DMS 273 (cell line): Measurements from ENCODE around the gene SLC25A4.
"Not testable (repeated sequence)": the region's sequence is repeated elsewhere in the genome, so short reads cannot be mapped to it uniquely, and the experiment has no call there.

Experiments
- DNase-seq: peaks from one replicate; lab custom pipeline; 2025; ENCODE audit not compliant: unreplicated experiment; lab: John Stamatoyannopoulos, UW

SLC25A4 gene

DNA sequence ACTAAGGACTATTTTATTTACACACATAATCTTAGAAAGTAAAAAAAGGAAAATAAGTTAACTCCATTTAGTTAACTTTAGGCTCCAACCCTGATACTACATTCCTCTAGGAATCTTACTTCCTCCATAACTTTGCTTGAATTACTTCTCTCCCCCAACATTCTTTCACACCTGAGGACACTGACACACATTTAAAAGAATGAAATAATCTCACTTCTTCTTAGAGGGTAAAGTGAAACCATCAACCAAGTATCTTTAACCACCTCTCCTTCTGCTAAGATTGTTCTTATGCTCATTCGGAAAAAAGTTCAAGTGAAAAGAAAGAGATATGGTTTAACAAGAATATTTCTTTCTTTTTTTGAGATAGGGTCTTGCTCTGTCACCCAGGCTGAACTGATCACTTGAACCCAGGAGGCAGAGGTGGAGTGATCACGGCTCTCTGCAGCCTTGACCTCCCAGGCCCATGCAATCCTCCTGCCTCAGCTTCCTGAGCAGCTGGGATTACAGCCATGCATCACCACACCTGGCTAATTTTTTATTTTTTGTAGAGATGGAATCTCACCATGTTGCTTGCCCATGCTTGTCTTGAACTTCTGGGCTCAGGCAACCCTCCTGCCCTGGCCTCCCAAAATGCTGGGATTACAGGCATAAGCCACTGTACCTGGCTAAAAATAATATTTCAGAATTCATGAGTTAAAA is 28.5 kb downstream of the SLC25A4 start:
- no peak for DNase-seq

DNA sequence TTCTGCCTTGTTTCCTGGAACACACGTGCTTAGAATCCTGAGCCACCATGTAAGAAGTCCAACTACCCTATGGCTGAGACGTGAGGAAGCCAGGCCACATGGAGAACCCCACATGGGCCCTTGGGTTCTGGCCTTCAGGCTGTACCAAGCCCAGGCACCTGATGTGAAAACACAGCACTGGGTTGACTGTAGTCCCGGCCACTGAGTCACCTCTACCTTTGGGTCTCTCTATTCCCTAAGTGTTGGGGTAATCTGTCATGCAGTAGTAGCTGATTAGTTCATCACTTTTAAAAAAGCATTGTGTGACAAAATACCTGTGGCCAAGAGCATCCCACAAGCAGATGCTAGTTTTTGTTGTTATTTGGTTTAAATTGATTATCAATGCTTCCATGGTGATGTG is 36.4 kb downstream of the SLC25A4 start:
- DNase-seq = no peak

DNA sequence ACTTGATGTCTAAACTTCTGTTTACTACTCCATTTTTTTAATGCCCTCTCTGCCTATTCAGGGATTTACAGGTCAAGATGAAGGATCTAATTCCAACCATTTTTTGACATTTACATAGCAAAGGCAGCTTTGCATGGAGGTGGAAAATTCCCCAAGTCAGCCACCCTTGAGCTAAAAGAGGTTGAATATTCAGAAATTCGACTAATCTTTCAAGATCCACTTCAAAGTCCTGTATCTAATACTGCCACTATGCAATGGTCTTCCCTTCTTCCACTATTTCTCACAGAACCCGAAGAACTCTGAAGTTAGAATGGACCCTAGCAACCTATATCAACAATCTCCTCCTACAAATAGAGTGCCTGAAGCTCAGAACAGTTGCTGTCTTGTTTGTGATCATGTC is 39.2 kb downstream of the SLC25A4 start:
- DNase-seq = no peak

DNA sequence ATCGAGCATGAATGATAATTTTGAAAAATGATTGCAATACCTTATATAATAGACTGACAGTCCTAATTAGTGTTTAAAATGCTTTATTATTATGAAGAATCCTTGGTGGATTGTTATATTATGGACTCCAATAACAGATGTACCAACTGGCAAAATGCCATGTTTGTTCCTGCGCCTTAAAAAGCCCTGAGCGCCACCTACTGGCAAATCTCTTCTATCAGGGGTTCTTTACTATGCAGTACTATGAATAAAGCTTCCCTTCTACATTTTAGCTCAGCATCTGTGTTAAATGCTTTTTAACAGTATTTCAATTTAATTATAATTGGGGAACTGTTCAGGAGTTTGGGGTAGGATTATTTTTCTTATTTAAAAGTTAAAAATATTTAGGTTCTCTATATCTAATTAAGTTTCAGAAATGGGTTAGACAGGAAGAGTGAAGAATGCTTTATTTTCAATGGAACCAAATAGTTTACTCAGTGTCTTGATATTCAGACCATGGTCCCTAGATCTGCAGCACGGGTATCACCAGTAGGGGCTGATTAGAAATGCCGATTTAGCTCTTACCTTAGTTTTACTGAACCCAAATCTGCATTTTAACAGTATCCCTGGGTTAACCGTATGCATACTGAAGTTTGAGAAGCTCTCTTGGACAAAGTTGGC is 40.7 kb downstream of the SLC25A4 start:
- DNase-seq = peak; percentile 94

DNA sequence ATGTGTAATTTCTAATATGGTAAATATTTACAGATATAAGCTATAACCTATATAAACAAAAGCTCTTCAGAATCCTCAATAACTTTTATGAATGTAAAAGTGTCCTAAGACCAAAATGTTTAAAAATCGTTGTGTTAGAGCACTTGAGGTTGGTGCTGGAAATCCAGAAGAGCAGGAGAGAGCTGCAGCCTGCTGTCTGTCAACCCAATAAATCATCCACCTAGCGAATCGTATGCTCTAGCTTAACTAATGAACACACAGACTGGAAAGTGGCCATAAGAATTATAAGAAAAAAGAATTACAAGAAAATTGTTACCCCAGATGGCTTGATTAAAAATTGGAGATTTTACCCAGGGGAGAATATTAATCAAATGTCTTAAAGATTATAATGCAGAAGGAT is 43.7 kb downstream of the SLC25A4 start:
- no peak for DNase-seq

DNA sequence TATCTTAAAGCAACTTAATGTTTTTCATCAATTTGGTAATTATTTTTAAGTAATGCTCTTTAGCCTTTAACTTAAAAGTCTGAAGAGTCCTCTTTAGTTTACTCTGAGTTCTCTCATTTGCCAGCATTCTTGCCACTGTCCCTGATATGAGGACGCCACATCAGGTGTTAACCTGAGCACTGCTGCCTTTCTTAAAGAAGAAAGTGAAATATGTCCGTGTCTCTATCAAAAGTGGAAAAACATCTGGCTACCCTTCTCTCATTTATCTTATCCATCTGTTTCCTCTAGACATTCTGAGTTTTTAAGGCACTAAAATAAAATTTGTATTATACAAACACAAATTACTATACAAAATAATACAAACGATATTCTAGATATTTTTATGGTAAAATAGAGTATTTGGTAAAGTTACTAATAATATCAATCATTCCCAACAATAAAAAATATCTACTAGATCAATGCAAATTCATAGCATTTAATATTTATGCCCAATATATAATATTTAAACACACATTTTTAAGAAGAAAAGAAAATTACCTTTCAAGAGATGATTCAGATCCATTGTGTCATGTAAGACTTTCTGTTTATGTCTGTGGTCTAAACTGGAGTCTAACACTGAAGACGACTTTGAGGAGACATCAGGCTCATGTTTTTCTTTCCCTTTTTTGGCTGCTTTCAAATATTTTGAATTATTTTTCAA is 46.7 kb downstream of the SLC25A4 start:
- no peak for DNase-seq

DNA sequence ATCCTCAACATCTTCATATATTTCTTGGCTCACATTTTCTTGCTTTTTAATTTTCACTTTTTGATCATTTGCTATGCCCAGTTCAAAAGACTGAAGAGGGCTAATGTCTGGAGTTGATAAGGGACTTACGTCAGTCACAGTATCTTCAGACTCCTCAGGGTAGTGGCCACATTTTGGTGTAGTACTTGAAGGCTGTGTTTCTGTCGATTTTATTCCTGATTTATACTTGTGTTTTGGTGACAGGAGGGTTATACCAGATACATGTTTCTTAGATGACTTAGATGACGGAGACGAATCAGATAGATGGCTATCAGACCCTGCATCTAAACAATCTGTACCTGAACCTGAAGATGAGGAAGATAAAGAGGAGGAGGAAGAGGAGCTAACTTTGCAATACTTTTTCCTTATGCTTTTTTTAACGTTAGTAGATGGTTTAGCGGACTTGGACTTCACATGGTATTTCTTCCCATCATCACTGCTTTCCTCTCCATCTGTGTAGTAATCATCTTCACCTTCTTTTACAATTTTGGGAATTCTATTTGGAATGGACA is 47.3 kb downstream of the SLC25A4 start:
- no peak for DNase-seq

DNA sequence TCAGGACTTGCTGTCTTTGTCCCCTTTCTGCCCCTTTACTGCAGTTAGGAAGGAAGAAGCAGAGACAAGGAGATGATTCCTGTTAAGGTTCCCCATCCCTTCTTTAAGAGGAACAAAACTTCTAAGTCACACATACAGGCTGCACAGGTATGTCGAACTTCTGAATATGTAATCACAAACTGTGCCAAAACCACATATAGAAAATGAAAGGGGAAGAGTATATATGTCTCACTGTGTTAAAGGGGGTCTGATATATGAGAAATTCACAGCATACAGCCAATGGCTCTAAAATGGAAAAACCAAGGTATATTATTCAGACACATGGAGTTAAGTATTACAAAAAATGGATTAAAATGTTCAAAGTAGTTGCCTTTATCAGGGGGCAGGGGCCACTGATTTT is 49.0 kb downstream of the SLC25A4 start:
- DNase-seq = no peak

DNA sequence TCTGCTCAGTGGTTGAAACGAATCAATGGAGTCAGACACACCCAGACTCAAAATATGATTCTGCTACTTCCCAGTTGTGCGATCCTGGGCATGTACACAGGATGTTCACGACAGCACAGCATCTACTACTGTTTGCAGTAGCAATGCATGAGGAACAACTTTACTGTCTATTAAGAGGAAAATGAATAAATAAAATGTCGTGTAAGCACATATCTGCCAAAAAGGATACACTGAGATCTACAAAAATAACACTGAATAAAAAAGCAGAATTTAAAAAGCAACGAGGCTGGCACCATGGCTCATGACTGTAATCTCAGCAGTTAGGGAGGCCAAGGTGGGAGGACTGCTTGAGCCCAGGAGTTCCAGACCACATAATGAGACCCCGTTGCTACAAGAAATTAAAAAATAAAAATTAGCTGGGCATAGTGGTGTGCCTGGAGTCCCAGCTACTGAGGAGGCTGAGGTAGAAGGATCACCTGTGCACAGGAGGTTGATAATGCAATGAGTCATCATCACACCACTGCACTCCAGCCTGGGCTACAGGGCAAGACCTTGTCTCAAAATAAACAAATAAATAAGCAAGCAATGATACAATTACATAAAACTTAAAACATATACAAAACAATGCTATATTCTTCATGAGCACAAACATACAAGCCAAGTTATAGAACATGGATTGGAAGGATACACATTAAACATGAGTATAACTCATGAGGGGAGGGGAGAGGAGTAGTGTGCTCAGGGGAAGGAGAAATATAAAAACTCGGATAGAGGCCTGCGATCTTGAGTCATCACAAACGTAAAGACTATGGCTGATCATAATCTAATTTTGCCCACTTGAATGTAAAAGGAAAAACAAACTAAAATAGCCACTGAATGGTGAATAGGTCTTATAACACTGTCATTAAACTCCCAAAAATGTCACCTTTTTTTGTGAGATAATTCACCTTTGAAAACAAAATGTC is 52.1 kb downstream of the SLC25A4 start:
- DNase-seq = no peak

DNA sequence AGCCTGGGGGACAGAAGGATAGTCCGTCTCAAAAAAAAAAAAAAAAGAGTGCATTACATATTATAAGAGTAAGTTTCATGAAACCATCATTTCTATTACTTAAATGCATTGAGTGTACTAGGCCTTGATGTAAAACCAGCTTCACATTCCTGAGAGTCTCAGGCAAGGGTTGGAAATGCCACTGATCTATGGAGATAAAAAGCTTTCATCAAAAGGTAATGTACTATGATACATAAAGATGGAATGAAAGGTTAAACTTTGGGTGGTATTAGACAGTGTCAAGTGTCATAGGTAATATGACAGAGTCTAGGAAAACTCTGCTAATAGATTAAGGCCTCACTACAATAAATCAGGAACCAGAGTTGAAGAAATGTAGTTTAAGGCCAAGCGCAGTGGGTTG is 53.4 kb downstream of the SLC25A4 start:
- DNase-seq = no peak

DNA sequence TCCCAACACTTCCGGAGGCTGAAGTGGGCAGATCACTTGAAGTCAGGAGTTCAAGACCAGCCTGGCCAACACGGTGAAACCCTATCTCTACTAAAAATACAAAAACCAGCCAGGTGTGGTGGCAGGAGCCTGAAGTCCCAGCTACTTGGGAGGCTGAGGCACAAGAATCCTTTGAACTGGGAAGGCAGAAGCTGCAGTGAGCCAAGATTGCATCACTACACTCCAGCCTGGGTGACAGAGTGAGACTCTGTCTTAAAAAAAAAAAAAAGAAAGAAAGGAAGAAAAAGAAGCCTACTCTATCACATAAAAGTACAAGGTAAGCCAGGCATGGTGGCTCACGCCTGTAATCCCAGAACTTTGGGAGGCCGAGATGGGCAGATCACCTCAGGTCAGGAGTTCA is 55.1 kb downstream of the SLC25A4 start:
- DNase-seq = not testable (repeated sequence)
